Measurements from ENCODE around the gene CPA2.
A peak's percentile ranks its signal among the peaks of the same experiment; 100 is the strongest.

The CPA2 gene

DNA sequence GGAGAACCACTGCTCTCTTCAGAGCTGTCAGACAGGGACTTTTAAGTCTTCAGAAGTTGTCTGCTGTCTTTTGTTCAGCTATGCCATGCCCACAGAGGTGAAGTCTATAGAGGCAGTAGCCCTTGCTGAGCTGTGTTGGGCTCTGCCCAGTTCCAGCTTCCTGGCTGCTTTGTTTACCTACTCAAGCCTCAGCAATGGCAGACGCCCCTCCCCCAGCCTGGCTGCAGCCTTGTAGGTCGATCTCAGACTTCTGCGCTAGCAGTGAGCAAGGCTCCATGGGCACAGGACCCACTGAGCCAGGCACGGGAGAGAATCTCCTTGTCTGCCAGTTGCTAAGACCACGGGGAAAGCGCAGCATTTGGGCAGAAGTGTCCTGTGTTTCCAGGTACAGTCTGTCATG, 12.1 kb upstream of the CPA2 start:
- no peak for DNase-seq (ENCODE audit: low read depth in 3 of 3)

DNA sequence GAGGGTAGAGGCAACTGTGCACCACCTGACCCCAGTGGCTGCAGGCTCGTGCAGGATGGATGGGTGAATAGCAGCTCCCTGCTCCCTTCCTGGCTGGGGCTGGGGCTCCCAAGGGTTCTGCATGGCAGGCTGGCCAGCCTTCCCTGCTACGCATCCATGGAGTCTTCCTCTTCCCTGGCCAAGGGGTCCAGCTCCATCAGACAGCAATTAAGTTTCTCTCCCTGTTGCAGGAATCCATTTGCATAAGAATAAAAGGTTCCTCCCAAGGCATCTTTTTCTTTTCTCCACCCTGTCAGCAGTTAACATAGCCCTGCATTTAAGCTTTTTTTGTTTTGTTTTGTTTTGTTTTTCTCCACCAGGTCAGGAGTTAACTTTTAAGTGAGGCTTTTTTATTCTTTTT, 10.0 kb upstream of the CPA2 start:
- DNase-seq (ENCODE audit: low read depth in 3 of 3) = no peak

DNA sequence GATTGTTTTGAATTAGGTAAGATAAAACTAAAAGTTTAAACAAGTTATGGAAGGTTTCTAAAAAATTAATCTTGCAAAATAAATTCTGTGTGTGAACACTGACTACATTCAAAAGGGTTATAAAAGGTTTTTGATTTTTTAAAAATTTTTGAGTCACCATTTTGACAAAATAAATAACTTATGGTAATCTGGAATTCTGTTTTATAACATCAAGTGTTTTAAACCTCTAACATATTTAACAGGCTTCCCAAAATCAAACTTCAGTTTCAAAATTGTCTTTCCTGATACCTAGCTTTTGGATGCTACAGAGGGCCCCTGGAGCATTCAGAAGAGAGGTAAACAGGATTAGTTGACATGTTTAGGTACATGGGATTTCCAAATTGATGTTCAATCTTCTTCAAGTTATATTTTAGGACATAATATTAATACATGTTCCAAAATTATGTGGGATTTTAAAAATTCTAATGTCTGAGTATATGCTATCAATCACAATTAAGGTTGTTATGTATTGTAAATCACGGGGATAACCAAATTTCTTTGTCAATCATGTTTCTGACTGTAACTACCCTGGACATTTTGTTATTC, 8.1 kb upstream of the CPA2 start:
- no peak for DNase-seq (ENCODE audit: low read depth in 3 of 3)

DNA sequence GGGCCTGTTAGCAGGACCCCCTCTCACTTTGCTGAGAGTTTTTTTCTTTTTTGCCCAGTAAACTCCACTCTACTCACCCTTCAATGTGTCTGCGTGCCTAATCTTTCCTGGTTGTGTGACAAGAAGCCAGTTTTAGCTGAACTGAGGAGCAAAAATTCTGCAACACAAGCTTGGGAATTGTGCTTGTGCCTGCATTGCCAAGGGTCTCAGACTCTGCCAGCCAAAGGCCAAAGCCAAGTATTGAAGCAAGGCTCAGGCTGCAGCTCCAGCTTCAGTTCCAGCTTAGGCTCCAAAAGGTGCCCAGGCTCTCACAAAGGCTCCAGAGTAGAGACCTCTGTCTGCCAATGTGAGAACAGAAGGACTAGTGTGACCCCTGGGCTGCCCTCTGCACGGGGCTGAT, 4.2 kb upstream of the CPA2 start:
- DNase-seq (ENCODE audit: low read depth in 3 of 3) = no peak

DNA sequence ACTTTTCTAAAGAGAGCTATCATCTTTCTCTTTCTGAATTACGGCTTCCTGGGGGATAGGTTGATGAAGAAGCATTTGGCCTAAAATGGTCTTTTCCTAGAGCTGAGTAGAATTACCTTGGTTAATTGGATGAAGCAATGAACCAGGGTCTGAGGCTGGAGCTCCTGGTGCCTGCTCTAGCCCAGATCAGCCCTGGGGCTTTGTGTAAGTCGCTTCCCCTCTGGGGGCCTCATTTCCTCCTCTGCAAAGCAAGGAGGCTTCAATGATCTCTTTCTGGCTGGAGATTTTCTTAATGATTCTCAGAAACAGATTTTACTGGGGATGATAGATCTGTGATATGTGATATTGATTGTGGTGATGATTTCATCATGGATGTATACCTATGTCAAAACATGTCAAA, 3.5 kb upstream of the CPA2 start:
- DNase-seq (ENCODE audit: low read depth in 3 of 3) = no peak

DNA sequence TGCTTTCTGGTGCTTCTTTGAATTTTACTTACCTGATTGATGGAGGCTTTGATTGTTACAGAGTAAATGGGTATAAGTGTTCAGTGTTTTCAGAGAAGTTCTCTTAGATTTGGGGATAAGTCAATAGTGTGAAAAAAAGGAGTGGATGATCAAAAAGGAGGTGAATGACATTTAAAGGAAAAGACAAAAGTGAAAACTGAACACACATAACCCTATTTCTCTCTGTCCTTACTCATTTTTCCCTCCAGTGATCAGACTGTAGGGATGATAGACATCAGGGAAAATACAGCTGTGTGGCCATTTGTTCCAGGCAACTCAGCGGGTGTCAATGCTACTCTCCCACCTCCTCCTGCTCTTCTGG, 278 bp downstream of the CPA2 start:
- no peak for DNase-seq (ENCODE audit: low read depth in 3 of 3)

DNA sequence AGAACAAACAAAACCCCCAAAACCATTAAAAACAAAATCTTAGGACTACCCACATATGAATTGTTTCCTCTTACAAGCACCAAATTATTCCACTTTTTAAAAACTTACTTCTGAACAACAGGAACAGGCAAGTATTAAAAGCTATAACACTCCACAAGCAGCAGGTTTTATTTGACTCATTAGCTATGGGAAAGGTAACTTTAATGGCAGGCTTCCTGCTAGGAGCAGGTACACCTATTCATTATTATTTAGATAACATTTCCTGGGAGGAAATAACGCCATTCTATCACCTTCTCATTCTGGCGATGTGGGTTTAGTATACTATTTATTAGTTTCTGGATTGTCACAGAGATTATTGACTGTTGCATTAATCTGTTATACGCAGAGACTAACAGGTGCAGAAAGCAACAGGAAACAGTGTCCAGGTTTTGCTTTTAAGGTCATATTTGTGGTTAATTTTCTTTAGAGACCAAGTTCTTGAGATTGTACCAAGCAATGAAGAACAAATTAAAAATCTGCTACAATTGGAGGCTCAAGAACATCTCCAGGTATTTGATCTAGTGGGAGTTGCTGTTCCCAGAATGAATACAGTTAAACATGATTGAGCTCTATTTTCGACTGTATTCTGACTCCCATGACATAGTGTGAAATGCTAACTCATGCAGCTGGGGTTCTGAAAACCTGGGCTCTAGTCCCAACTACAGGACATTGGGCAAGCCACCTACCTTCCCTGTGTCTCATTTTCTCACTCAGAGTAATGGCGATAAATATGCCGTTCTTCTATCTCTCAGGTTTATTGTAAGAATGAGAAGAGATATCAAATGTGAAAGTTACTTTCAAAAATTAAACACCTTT, 2.0 kb downstream of the CPA2 start:
- no peak for DNase-seq (ENCODE audit: low read depth in 3 of 3)

DNA sequence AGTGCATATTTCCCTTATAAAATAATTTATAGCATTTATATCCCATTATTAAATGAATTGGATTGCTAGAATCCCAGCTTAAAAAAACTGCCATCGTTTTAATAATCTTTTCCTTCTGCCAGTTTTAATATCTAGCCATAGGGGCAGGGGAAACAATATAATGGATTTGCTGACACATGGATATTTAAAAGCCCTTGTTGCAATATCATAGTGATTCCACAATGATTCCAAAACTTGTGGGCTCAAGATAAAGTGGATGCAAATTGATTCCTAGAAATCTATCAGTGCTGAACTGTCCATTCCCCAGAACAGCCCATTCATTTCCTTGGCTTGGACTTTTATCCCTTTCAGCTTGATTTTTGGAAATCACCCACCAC, 2.6 kb downstream of the CPA2 start:
- DNase-seq (ENCODE audit: low read depth in 3 of 3) = no peak

DNA sequence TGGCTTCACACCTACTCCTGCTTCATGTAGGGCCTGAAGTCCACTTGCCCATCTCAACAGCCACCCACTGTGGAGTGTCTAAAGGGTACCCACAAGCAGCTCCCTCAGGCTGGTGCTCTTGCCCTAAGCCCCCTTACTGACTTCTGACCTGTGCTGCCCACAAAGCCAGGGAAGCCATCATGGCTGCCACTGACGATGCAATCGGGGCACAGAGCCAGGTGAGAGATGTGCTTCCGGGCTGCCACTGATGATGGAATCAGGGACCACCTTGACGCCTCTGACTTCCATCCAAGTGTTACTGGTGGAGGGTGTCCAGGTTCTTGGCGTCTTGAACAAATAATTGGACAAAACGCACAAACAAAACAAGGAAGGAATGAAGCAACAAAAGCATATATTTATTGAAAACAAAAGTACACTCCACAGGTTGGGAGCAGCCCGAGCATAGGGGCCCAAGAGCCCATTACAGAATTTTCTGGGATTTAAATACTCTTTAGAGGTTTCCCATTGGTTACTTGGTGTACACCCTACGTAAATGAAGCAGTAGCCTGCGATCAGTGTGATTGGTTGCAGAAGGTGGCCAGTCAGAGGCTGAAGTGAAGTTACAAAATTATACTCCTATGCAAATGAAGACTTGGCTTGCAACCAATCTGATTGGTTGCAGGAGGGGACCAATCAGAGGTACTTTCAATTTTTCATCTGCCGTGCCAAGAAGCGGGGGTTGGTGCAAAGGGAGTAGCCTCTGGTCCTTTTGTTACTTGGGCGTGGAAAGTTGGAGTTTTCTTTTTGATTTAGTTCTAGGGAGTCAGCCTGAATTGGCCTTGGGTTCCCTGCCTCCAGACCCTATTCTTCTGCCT, 4.5 kb downstream of the CPA2 start:
- DNase-seq (ENCODE audit: low read depth in 3 of 3) = no peak

DNA sequence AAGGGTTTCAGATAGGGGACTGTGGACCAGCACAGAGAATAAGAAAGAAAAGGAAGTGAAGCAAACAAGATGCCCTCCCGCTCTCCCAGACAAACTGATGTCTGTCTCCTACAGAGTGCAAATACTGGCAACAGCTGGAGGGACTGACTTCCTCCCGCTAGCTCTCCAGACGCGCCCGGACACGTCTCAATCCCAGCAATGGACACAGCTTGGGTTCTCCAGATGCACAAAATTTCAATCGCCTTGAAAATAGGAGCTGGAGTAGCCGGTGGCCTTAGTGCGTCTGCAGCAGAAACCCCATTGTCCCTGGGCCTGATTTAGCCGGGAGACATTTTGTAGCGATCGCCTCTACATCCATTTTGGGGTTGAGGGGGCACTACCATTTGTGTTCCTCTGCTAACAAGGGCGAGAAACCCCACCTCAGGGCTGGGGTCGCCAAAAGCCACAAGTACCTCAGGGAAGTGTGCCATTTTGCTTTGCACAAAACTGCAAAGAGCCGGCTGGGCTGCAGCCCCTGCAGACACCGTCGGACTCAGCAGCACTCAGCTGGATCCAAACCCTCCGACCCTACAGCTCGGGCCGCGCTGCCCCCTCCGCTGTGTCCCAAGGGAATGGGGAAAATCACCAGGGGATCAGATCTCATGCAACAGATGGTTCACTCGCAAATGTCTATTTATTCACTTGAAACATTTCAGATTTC, 5.9 kb downstream of the CPA2 start:
- no peak for DNase-seq (ENCODE audit: low read depth in 3 of 3)

DNA sequence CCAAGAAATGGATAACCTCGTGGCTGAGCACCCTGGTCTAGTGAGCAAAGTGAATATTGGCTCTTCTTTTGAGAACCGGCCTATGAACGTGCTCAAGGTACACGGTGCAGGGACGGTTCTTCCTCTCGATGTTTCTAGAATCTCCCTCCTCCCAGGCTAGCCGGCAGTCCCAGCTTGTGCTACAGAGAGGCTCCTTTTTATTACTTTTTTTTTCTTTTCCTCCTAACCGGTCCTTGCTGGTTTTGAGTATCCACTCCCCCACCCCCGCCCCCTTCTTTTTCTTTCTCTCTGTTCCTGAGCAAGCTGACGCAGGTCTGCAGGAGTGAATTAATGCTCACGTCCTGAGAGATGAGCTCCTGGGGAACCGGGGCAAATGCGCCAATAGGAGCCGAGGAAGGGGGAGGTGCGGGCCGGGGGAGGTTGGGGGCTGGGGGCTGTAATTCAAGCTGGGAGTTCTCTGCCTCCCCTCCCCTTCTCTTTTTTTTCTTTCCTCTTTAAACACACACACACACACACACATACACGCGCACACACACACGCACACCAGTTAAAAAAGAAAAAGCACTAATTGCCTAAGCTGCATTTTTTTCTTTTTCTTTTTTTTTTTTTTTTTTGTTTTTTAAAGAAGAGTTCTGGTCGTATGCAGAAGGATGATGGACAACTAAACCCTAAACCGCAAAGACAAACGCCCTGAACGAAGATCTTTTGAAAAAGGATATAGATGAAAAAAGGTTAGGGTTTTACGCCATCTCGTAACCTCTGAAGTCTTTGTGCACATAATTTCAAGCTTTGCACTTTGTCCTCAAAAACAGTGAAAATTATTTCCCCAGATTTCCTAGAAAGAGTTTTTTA, 6.6 kb downstream of the CPA2 start:
- DNase-seq (ENCODE audit: low read depth in 3 of 3) = no peak

DNA sequence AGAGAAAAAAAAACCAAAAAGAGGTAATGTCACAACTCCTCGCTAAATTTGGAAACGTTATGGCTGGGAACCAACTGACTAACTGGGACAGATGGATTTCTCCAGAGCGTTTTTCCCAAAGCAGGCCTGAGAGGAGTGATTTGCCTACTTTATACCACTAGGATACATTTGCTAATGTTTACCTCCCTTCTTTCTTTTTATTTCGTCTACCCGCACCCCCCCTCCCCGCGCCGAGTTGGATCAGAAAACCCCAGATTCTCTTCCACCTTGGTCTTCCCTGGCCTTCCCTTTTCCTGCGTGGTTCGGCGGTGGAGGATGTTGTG, 7.2 kb downstream of the CPA2 start:
- no peak for DNase-seq (ENCODE audit: low read depth in 3 of 3)

DNA sequence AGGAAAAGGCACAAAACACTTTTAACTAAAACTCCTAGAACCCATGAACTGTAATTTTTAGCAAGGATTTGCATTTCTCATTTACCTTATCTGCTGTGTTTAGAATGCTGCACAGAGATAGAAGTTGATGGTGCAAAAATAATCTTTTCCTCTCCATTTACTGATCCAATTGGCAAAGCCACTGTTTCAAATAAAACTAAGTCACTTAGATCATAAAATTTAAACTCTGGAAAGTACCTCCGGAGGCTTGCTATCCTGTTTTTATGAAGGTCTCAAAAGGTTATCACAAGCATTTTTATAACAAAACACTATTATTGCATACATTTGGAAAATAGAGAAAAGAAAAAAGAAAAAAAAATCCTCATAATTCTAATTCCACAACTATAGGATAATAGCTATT, 7.6 kb downstream of the CPA2 start:
- no peak for DNase-seq (ENCODE audit: low read depth in 3 of 3)

DNA sequence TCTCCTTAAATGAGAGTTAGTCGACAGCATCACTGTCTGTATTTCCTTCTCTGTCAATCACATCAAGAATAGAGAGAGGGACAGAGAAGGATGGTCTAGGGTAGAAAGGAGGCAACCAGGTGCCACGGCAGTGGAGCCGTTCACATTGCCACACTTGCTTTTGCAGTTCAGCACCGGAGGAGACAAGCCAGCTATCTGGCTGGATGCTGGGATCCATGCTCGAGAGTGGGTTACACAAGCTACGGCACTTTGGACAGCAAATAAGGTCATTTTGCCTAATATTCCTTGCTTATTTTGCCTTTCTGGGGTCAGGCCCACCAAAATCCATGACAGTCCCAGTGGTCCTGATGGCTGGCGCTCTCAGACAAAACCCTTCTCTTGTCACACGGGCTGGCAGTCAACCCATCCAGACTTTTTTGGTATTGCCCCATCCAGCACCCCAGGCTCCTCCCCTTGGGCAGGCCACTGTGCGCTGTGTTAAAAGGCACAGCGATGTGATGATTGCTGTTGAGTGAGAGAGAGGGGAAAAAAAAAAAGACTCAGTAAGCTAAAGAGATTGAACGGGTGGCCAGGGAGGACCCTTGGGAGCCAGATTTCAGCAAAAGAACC, 8.4 kb downstream of the CPA2 start:
- DNase-seq (ENCODE audit: low read depth in 3 of 3) = no peak

DNA sequence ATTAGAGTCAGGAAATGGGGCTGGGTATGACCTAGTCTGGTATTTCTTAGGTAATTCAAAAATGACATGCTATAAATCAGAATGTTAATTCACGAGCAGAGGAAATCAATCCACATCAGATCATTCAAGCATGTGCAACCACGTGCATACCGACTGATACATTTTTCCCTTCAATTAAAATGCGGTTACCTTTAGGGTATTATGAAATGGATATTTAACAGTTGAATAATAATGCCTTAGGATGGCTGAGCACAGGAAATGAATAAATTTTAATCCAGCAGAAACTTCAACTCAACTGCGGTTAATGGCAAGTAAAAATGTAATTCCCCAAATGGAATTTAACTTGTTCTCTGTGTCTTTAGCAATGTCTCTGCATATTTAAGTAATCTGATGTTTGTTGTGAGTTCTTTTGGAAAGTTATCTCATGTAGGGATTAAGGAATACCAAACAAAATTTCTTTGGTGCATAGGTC, 9.2 kb downstream of the CPA2 start:
- no peak for DNase-seq (ENCODE audit: low read depth in 3 of 3)

DNA sequence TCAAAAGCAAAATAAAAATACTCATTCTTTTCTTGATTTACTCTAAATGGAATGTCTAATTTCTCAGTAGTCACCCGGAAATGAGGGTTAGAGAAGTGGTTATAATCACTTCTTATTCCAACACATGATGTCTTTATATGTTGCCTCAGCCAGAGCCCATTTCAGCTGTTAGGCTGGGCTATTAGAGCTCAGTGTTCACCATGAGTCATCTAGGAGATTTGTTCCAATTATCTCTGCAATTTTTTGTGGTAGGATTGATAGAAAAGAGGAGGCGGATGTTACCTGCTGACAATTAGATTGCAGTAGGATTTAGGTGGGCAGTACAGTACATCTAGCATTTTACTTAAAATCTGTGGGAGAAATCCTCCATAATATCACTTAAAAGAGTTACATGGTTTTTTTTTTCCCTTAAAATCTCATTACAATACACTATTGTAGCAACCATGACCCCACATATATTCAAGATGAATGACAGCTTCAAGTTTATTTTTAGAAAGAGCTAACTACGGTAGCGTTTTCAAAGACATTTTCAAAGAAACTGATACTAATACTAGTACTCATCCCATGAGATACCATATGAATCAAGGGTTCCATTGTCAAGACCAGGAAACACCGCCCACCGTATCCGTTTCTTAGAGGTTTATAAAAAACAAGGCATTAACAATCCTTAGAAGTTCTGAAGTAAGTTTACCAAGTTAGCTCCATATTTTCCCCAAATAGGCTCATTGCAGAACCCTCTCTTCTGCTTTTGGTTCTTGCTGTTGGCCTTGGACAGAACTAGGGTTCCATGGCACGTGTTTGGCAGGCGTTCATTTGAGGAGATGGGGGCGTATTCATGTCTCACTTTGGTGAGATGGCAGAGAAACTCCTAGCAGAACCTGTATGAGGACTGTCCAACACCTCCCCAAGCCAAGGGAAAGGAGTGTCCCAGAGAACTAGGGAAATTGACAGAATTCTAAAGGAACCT, 10.4 kb downstream of the CPA2 start:
- peak; percentile 37 to 50 (median 44) for DNase-seq (ENCODE audit: low read depth in 3 of 3)

DNA sequence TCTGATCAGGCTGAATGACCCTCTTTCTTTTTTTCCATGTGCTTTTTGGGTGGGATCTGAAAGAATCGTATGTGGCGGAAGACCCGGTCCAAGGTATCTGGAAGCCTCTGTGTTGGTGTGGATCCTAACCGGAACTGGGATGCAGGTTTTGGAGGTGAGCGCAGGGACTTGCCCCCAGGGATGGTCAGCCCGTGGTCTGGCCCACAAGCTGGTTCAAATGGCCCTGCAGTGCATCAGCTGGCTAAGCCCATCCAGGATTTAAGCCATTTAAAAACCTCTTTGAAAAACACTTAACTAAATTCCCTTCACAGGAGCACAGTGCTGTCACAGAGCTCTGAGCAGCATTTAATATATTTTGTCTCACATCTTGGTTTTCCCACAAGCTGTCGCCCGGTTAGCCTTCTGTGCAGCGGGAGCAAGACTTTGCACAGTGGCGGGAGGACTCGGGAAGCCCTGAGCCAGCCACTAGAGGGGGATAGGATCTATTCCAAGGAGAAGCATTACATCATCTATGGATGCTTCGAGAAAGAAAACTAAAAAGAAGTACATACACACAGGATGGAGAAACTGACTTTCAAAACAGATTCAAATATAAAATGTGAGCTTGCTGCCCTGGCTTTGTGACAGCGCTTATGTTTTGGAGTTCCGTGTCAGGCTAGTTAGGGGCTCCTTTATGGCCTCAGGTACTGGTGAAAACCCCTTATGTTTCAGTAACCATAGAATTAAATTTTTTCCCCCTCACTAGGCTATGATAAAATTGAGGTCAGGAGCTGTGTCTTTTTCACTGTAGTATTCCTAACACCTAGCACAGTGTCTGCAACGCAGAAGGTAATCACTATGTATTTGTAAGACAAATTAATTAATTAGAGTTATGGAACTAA, 11.3 kb downstream of the CPA2 start:
- no peak for DNase-seq (ENCODE audit: low read depth in 3 of 3)

DNA sequence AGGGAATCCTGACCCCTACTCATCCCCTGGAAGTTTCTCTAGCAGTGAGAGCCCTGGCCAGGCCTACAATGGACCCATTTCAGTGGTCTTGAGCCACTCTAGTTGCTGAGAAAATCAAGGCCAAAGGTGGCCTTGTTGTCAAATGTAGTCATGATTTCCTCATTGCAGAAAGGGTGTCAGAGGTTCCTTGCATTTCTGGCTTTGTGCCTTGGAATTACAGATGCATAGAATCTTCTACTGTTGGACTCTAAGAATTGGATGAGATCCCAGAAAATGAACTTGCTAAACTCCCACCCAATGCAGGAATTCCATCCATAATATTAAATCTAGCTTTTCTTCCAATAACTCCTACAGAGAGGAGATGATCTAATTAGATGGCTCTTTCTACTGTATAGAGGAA, 12.2 kb downstream of the CPA2 start:
- no peak for DNase-seq (ENCODE audit: low read depth in 3 of 3)

DNA sequence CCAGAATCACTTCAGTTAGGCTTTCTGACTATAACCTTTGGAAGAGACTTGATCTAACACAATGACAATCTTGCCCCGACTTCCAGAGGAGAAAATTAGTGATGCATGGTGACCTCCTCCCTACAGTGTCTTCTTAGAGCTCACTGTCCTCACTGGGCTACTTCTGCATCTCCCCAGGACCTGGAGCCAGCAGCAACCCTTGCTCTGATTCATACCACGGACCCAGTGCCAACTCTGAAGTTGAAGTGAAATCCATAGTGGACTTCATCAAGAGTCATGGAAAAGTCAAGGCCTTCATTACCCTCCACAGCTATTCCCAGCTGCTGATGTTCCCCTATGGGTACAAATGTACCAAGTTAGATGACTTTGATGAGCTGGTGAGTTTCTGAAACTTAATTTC, 12.6 kb downstream of the CPA2 start:
- no peak for DNase-seq (ENCODE audit: low read depth in 3 of 3)
